ENCODE results near the gene SETD1A.

SETD1A gene

GRCh38 chr16:30950516-30951065 is 7.0 kb upstream of the SETD1A start:
- TF ChIP-seq CTCF (IDR thresholded peaks at IDR 0.05; ENCODE audit: insufficient read depth, missing control alignments): no peak
- FAIRE-seq (no peak), DNase-seq (ENCODE audit: insufficient read length, low spot score) (no peak)

- FAIRE-seq (no peak), DNase-seq (ENCODE audit: insufficient read length, low spot score) (no peak)
- TF ChIP-seq CTCF (IDR thresholded peaks at IDR 0.05; ENCODE audit: insufficient read depth, missing control alignments): no peak
Observed at GRCh38 chr16:30951193-30951592, 6.4 kb upstream of the SETD1A start.

- FAIRE-seq: no peak
- no peak for TF ChIP-seq CTCF (IDR thresholded peaks at IDR 0.05; ENCODE audit: insufficient read depth, missing control alignments)
- DNase-seq (ENCODE audit: insufficient read length, low spot score): no peak
Observed at GRCh38 chr16:30951750-30952149, 5.8 kb upstream of the SETD1A start.

GRCh38 chr16:30953111-30953510 is 4.4 kb upstream of the SETD1A start:
- no peak for FAIRE-seq
- no peak for DNase-seq (ENCODE audit: insufficient read length, low spot score)
- TF ChIP-seq CTCF (IDR thresholded peaks at IDR 0.05; ENCODE audit: insufficient read depth, missing control alignments): no peak

GRCh38 chr16:30953511-30954124 is 3.9 kb upstream of the SETD1A start:
- DNase-seq (ENCODE audit: insufficient read length, low spot score): no peak
- FAIRE-seq: no peak
- TF ChIP-seq CTCF (IDR thresholded peaks at IDR 0.05; ENCODE audit: insufficient read depth, missing control alignments): peak; percentile 85

GRCh38 chr16:30954993-30955392 is 2.6 kb upstream of the SETD1A start:
- no peak for FAIRE-seq
- no peak for TF ChIP-seq CTCF (IDR thresholded peaks at IDR 0.05; ENCODE audit: insufficient read depth, missing control alignments)
- DNase-seq (ENCODE audit: insufficient read length, low spot score): no peak
